ENCODE data around the gene CUX1.
"Not testable (repeated sequence)": the region's sequence is repeated elsewhere in the genome, so short reads cannot be mapped to it uniquely, and the experiment has no call there.

The CUX1 gene

DNA sequence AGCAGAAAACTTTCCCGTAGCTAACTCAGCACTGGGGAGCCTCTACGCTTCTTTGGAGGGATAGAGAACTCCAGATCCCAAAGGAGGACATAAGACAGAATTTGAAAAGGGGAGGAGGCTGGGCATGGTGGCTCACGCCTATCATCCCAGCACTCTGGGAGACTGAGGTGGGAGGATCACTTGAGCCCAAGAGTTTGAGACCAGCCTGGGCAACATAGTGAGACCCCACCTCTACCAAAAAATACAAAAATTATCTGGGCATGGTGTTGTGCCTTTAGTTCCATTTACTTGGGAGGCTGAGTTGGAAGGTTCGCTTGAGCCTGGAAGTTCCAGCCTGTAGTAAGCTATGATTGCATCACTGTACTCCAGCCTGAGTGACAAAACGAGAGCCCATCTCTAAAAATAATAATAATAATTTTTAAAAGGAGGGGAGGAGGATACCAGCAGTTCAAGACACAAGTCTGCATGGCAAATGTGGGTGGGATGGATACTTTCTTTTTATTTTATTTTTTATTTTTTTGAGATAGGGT lies 303.3 kb downstream of the CUX1 start:
- CTCF ChIA-PET = no interaction called here
- H3K4me1 Mint-ChIP-seq = peaks cover 13% of the 10 kb centered on the region
- peaks cover 5% of the 10 kb centered on the region for H3K36me3 Mint-ChIP-seq
- DNase-seq = no peak
- no peak overlapping the region for H3K27ac Mint-ChIP-seq
- no peaks in the 10 kb centered on the region for H3K27me3 Mint-ChIP-seq
- H3K9me3 Mint-ChIP-seq = no peaks in the 10 kb centered on the region
- no peak overlapping the region for H3K4me3 Mint-ChIP-seq

DNA sequence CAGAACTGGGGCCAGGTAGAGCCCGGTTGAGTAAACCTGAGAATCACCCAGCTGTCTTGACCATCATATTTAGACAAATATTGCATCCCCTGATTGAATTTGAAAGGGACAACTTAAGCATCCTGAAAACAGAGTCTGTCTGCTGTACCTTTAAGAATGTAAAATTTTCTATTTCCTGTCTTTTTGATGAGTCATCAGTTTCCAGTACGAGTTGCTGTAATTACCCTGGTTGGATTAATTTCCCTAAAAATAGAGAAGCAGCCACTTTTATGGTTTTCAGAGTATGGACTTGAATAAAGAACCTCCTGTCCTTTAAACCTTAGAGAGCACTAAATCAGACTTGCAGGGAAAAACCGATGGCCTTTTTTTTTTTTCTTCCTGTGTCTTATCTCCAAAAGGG lies 304.6 kb downstream of the CUX1 start:
- CTCF ChIA-PET = no interaction called here
- Mint-ChIP-seq H3K27ac (no peak overlapping the region), H3K9me3 (no peaks in the 10 kb centered on the region), H3K36me3 (no peaks in the 10 kb centered on the region), H3K4me3 (no peak overlapping the region), H3K27me3 (no peaks in the 10 kb centered on the region), H3K4me1 (peaks cover 13% of the 10 kb centered on the region)
- DNase-seq = no peak

DNA sequence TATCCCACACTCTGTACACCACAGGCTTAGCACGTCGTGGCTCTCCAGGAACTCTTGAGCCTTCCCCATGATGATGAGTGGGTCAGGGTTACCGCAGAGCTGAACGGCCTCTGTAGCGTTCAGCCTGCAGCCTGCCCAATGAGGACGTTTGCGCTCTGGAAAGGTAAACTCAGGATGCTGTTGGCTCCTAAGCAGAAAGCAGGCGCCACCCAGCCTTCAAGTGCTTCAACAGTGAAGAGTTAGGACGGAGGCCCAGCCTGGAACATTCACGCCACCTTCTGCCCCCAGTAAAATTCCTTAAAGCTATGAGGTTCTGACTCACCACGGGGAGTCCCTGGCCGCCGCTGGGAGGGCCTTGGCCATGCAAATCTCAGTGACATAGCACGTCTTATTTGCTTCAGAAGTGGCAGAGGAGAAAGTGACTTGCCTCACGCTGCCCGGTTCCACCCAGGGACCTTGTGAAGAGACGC lies 307.7 kb downstream of the CUX1 start:
- Mint-ChIP-seq H3K27me3 (no peaks in the 10 kb centered on the region), H3K9me3 (no peaks in the 10 kb centered on the region), H3K36me3 (no peaks in the 10 kb centered on the region), H3K27ac (no peak overlapping the region), H3K4me1 (peaks cover 13% of the 10 kb centered on the region), H3K4me3 (no peak overlapping the region)
- CTCF ChIA-PET = no interaction called here
- no peak for DNase-seq

DNA sequence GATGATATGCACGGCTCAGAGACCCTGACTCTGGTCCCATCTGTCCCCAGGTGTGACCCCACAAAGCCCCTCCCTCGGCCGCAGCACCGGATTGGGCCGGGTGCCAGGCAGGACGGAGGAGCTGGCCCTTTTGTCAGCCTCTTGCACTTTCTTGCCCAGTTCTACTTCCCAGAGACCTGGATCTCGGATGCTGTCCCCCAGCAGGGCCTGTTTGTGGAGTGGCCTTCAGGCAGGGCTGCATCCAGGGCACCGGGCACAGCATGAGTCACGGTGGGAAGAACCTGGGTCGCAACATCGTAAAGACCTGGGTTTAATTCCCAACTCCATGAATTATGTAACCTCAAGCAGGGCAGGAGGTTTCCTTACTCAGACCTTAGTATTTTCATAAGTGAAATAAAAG lies 310.9 kb downstream of the CUX1 start:
- Mint-ChIP-seq H3K4me1 (no peaks in the 10 kb centered on the region), H3K9me3 (no peaks in the 10 kb centered on the region), H3K36me3 (no peaks in the 10 kb centered on the region), H3K4me3 (no peak overlapping the region), H3K27me3 (no peaks in the 10 kb centered on the region), H3K27ac (no peak overlapping the region)
- no peak for DNase-seq
- CTCF ChIA-PET = no interaction called here

DNA sequence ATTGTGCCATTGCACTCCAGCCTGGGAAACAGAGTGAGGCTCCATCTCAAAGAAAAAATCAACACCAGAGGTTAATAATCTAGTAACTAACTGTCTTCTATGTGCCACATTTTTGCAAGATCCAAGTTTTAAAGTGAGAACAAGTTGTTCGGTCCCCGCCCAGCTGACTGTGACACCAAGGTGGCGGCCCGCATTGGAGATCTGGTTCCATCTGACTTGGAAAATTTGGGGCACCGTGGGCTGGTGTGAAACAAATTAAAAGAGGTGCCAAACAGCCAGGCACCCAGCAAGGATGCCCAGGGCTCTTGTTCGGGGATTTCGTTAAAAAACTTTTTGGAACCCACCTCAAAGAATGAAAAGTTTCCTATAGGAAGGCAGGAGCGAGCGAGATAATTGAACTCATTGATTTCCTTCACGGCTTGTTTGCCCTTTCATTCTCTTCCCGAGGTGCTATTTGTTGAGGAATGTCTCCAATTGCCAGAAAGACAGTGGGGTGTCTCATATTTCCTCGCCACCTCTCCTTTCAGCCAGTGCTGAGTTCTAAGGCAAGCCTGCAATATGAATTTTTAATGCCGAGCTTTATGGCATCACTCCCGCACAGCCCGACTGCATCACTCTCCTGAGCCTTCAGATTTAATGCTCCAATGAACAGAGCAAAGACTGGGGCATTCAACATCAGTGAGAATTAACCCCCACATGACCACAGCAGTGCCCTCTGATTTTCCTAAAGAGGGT lies 312.4 kb downstream of the CUX1 start:
- Mint-ChIP-seq H3K9me3 (no peaks in the 10 kb centered on the region), H3K27me3 (no peaks in the 10 kb centered on the region), H3K4me1 (no peaks in the 10 kb centered on the region), H3K27ac (no peak overlapping the region), H3K36me3 (no peaks in the 10 kb centered on the region), H3K4me3 (no peak overlapping the region)
- DNase-seq = no peak
- CTCF ChIA-PET = no interaction called here

DNA sequence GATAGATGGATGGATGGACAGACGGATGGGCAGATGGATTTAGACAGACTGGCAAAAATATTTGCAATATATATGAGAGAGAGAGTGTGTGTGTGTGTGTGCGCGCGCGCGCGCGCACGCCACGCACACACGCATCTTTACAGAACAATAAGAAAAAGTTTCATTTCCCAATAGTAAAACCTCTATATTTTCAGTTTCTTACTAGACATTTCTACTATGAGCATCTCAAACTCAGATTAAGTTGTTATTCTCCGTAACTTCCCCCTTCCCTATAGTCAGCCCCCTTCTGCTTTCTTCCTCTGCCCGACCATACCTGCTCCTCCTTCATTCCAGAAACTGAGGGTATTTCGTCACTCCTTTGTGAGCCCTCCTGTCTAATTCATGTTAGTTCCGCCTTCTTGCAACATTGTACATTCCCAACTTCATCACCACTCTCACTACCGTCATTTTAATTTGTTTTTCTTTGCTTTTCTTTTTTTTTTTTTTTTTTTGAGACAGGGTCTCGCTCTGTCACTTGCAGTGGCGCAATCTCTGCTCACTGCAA lies 314.9 kb downstream of the CUX1 start:
- no peaks in the 10 kb centered on the region for H3K27me3 Mint-ChIP-seq
- no peak for DNase-seq
- H3K36me3 Mint-ChIP-seq = no peaks in the 10 kb centered on the region
- CTCF ChIA-PET = no interaction called here
- no peaks in the 10 kb centered on the region for H3K4me1 Mint-ChIP-seq
- H3K27ac Mint-ChIP-seq = no peak overlapping the region
- H3K4me3 Mint-ChIP-seq = no peak overlapping the region
- no peaks in the 10 kb centered on the region for H3K9me3 Mint-ChIP-seq

DNA sequence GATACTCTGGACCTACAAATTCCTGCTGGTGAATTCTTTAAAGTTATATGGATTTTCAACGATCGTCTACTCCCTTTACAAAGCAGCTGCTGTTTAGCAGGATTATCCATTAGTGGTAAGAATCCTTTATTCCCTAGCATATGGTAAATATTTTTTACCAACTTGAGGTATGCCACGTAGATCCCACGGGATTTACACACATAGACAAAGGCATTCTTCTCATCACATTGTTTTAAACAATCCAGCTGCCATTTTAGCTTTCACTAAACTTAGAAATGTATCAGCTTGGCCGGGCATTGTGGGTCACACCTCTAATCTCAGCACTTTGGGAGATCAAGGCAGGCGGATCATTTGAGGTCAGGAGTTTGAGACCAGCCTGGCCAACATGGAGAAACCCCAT lies 321.2 kb downstream of the CUX1 start:
- Mint-ChIP-seq H3K4me3 (no peak overlapping the region), H3K27me3 (no peaks in the 10 kb centered on the region), H3K9me3 (no peaks in the 10 kb centered on the region), H3K36me3 (no peaks in the 10 kb centered on the region), H3K27ac (no peak overlapping the region), H3K4me1 (peaks cover 17% of the 10 kb centered on the region)
- DNase-seq = no peak
- CTCF ChIA-PET = no interaction called here

DNA sequence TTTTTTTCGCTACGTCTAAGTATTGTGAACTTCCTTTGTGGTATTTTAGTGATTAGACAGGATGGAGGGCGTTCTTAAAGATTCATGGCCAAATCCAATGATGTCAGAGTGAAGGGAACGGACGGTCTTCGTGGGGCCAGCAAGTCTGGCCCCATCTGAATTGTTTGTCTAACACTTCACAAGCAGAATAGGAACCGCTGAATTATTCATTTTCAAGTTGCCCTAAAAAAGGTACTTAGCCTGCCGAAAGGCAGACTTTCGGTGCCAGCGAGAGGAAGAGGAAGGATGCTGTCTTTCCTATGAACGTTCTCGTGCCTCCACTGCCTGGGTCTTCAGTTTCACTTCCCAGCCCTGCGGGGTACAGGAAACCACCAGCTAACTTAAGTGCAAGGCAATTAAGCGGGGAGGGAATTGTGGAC lies 323.5 kb downstream of the CUX1 start:
- no peak overlapping the region for H3K4me3 Mint-ChIP-seq
- H3K27ac Mint-ChIP-seq = peak overlapping the region; percentile 72
- peak; percentile 49 for DNase-seq
- no peaks in the 10 kb centered on the region for H3K9me3 Mint-ChIP-seq
- H3K4me1 Mint-ChIP-seq = peaks cover 17% of the 10 kb centered on the region
- CTCF ChIA-PET = no interaction called here
- H3K27me3 Mint-ChIP-seq = no peaks in the 10 kb centered on the region
- H3K36me3 Mint-ChIP-seq = no peaks in the 10 kb centered on the region

DNA sequence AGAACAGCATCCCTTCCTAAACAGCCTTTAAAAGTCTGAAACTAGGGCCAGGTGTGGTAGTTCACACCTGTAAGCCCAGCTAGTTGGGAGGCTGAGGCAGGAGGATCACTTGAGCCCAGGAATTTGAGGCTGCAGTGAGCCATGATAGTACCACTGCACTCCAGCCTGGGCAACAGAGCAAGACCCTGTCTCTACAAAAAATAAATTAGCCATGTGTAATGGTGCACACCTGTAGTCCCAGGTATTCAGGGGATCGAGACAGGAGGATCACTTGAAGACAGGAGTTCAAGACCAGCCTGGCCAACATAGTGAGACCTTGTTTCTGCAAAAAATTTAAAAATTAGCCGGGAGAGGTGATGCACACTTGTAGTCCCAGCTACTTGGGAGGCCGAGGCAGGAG lies 325.0 kb downstream of the CUX1 start:
- H3K9me3 Mint-ChIP-seq, CTCF ChIA-PET, H3K27me3 Mint-ChIP-seq, DNase-seq, H3K36me3 Mint-ChIP-seq, H3K27ac Mint-ChIP-seq, H3K4me3 Mint-ChIP-seq: not testable (repeated sequence)
- peaks cover 17% of the 10 kb centered on the region for H3K4me1 Mint-ChIP-seq

DNA sequence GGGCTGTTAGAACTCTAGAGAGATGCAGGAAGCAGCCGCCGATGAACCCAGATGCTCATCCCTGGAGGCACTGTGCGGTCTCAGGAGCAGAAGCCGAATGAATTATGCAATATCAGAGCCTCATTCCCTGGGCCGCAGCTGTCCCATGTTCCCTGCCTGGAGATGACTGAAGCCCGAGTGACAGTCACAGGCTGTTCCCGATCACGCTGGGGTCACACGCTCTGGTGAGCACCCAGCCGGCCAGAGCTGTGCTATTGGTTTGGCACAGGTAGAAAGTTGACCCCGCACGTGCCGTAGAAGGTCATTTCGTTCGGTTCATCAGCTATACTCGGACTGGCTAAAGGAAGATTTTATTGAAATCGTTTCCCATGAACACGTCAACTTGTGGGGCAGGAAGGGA lies 328.7 kb downstream of the CUX1 start:
- no peak overlapping the region for H3K27ac Mint-ChIP-seq
- DNase-seq = no peak
- H3K36me3 Mint-ChIP-seq = no peaks in the 10 kb centered on the region
- H3K4me3 Mint-ChIP-seq = no peak overlapping the region
- H3K4me1 Mint-ChIP-seq = peaks cover 8% of the 10 kb centered on the region
- no peaks in the 10 kb centered on the region for H3K9me3 Mint-ChIP-seq
- CTCF ChIA-PET = no interaction called here
- H3K27me3 Mint-ChIP-seq = no peaks in the 10 kb centered on the region

DNA sequence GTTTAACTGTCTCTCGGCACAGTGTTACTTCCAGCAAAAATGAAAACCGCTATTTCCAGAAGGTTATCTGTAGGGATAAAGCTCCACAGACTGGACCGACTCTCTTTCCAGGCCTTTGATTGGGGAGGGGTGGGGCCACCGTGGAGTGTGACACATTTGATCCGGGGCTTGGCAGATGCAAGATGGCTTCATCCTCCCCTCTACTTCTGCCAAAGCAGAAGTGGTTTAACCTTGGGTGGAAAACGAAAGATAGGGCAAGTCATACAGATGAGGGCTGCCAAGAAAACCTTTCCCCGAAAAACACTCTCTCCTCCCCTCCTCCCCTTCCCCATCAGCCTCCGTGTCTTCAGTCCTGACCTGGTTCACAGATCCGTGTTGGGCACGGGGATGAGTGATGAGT lies 329.6 kb downstream of the CUX1 start:
- no peak for DNase-seq
- H3K4me1 Mint-ChIP-seq = peaks cover 2% of the 10 kb centered on the region
- no peaks in the 10 kb centered on the region for H3K9me3 Mint-ChIP-seq
- H3K36me3 Mint-ChIP-seq = no peaks in the 10 kb centered on the region
- CTCF ChIA-PET = no interaction called here
- no peak overlapping the region for H3K4me3 Mint-ChIP-seq
- no peak overlapping the region for H3K27ac Mint-ChIP-seq
- no peaks in the 10 kb centered on the region for H3K27me3 Mint-ChIP-seq

DNA sequence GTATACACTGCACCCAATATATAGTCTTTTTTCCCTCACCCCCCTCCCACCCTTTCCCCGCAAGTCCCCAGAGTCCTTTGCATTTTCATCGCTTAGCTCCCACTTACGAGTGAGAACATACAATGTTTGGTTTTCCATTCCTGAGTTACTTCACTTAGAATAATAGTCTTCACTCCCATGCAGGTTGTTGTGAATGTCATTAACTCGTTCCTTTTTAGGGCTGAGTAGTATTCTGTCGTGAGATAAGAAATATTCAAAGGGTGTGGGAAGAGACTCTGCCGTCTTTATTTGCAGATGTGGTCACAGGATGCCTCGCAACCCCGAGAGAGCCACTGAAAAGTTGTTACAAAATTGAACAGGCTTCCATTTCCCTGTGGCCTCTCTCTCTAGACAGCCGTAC lies 331.4 kb downstream of the CUX1 start:
- no peak for DNase-seq
- H3K27ac Mint-ChIP-seq = no peak overlapping the region
- H3K27me3 Mint-ChIP-seq = no peaks in the 10 kb centered on the region
- CTCF ChIA-PET = no interaction called here
- H3K36me3 Mint-ChIP-seq = no peaks in the 10 kb centered on the region
- H3K9me3 Mint-ChIP-seq = no peaks in the 10 kb centered on the region
- no peak overlapping the region for H3K4me3 Mint-ChIP-seq
- H3K4me1 Mint-ChIP-seq = no peaks in the 10 kb centered on the region

DNA sequence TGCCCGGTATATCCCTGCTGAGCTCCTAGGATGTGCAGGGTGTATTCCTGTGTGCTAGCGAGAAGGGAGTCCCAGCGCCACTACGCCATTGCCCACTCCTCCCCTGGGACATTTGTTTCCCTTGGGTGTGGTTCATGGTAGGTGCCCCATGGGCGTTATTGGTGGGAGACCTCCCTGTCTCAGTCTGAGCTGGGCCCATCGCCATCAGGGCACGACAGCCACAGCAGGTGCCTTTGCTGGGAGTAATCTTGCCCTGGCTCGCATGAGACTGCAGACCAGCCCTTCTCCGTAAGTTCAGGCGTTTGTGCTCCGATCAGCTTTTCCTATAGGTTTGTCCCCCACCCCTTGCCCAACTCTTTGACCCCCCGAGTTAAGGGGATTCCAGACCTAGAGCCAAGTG lies 332.0 kb downstream of the CUX1 start:
- no peak for DNase-seq
- H3K27me3 Mint-ChIP-seq = no peaks in the 10 kb centered on the region
- H3K27ac Mint-ChIP-seq = no peak overlapping the region
- H3K9me3 Mint-ChIP-seq = no peaks in the 10 kb centered on the region
- H3K4me3 Mint-ChIP-seq = no peak overlapping the region
- no peaks in the 10 kb centered on the region for H3K36me3 Mint-ChIP-seq
- H3K4me1 Mint-ChIP-seq = no peaks in the 10 kb centered on the region
- CTCF ChIA-PET = no interaction called here

DNA sequence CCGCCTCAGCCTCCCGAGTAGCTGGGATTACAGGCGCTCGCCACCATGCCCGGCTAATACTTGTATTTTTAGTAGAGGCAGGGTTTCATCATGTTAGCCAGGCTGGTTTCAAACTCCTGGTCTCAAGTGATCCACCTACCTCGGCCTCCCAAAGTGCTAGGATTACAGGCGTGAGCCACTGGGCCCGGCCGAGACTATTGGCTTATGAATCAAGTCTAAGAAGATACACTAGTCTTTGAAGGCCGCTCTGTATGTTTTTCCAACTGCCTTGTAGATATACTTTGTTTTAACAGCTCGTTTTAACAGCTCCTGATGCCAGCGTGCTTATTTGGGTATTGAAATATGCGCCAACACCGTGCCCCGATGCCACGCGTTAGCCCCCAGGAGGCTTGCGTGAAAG lies 332.8 kb downstream of the CUX1 start:
- H3K4me1 Mint-ChIP-seq = no peaks in the 10 kb centered on the region
- no peak overlapping the region for H3K4me3 Mint-ChIP-seq
- DNase-seq = no peak
- H3K27ac Mint-ChIP-seq = no peak overlapping the region
- no peaks in the 10 kb centered on the region for H3K9me3 Mint-ChIP-seq
- H3K36me3 Mint-ChIP-seq = no peaks in the 10 kb centered on the region
- CTCF ChIA-PET = no interaction called here
- no peaks in the 10 kb centered on the region for H3K27me3 Mint-ChIP-seq

DNA sequence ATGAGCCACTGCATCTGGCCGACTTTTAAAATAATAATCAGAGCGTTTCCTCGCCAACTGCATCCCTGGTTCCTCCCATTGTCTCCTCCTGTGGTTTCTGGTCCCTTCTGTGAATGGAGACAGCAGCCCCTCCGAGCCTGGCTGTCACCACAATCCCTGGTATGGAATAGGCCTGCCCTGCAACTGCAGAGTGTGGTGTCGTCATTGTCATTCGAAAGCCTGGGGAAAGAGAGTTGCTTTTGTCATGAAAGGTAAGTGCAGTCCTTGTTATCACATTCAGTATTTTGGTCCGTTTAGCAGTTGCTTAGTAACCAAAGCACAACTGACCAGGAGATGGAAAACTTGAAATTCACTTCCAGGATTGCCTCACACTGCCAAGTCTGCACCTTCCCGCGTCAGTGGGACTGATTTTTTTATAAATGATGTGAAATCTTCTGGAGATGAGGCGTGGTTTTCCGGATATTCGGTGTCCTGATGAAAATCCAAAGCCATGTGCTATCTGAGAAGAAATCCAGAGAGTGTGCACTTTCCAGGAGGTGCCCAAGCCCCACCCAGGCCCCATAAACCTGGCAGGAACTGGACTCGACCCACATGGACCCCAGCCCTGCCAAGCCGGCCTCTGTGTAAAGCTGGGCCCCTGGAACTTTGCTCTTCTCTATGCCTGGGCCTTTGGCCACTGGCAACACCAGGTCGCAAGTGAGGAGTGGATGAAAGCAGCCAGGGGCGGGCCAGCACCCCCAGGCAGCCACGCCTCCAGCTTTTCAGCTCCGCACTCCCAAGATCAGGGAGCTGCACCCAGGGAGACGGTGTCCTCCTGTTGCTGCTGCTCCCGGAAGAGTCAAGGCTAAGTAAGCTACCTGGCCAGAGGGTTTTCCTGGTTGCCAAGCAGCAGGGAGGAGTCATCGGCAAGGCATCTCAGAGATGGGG lies 335.5 kb downstream of the CUX1 start:
- no peak for DNase-seq
- Mint-ChIP-seq H3K9me3 (no peaks in the 10 kb centered on the region), H3K27me3 (no peaks in the 10 kb centered on the region), H3K4me1 (no peaks in the 10 kb centered on the region), H3K27ac (no peak overlapping the region), H3K4me3 (no peak overlapping the region), H3K36me3 (no peaks in the 10 kb centered on the region)
- CTCF ChIA-PET = no interaction called here

Measured in activated naive CD4-positive, alpha-beta T cell treated with anti-CD3 and anti-CD28 coated beads, Interleukin-2, amount 10 ng/mL, durations not matched to agents 7 days and 5 days (primary cell).